HepG2 (cell line): ENCODE data around the gene CCNQ. TPM values are rescaled to one million over a fixed set of nuclear protein-coding genes. Genes with fewer than 3 reads are reported as not detected.
A peak's percentile ranks its signal among the peaks of the same experiment; 100 is the strongest.

Experiments
- HDAC2 ChIP-seq: sonication (generic); formaldehyde crosslinking; IDR thresholded peaks from 2 replicates; pipeline ENCODE4 v1.4.0; 2020; ENCODE audit warnings: missing genetic modification reagents
- HMGA1 ChIP-seq: sonication (generic); formaldehyde crosslinking; conservative IDR thresholded peaks from 2 replicates; pipeline ENCODE4 v1.4.0; 2020; ENCODE audit warnings: missing genetic modification reagents
- HNF4A ChIP-seq: sonication (generic); formaldehyde crosslinking; IDR thresholded peaks from 2 replicates; pipeline ENCODE4 v1.4.0; 2020; ENCODE audit warnings: missing genetic modification reagents
- KMT2B ChIP-seq: IDR thresholded peaks from 2 replicates; pipeline ENCODE4 v1.6.1; 2016; ENCODE audit warnings: missing genetic modification reagents, missing compliant biosample characterization
- NAIF1 ChIP-seq: sonication (generic); formaldehyde crosslinking; IDR thresholded peaks from 2 replicates; pipeline ENCODE4 v1.5.0; 2020; ENCODE audit warnings: mild to moderate bottlenecking, missing genetic modification reagents, borderline replicate concordance
- NFATC3 ChIP-seq: sonication (generic); formaldehyde crosslinking; IDR thresholded peaks from 2 replicates; pipeline ENCODE4 v1.5.1; 2020; ENCODE audit warnings: mild to moderate bottlenecking, missing genetic modification reagents
- NFYB ChIP-seq: sonication (generic); formaldehyde crosslinking; IDR thresholded peaks from 2 replicates; pipeline ENCODE4 v1.4.0; 2020; ENCODE audit warnings: missing genetic modification reagents
- NR2C2 ChIP-seq: sonication (generic); formaldehyde crosslinking; IDR thresholded peaks from 2 replicates; pipeline ENCODE4 v1.4.0; 2020; ENCODE audit warnings: missing genetic modification reagents, mild to moderate bottlenecking, moderate library complexity, borderline replicate concordance
- PAF1 ChIP-seq: IDR thresholded peaks from 2 replicates; pipeline ENCODE4 v1.6.1; 2016; ENCODE audit warnings: missing genetic modification reagents, missing compliant biosample characterization
- RFX1 ChIP-seq: fragments of 450-650 bp; IDR thresholded peaks from 2 replicates; pipeline ENCODE4 v1.6.1; 2017
- RXRA ChIP-seq: sonication (generic); formaldehyde crosslinking; IDR thresholded peaks from 2 replicates; pipeline ENCODE4 v1.5.1; 2020; ENCODE audit warnings: missing genetic modification reagents
- SMAD9 ChIP-seq: sonication (generic); formaldehyde crosslinking; IDR thresholded peaks from 2 replicates; pipeline ENCODE4 v1.5.1; 2020; ENCODE audit warnings: mild to moderate bottlenecking, missing genetic modification reagents
- SMC3 ChIP-seq: IDR thresholded peaks from 2 replicates; pipeline ENCODE4 v1.6.1; 2011; ENCODE audit warnings: low read length, improper control_type of control experiment
- SRSF1 ChIP-seq: fragments of 200-400 bp; formaldehyde crosslinking; optimal IDR thresholded peaks from 2 replicates; pipeline ENCODE3; 2017; ENCODE audit warnings: mild to moderate bottlenecking, low read depth, low read length, moderate library complexity
- SRSF4 ChIP-seq: fragments of 200-400 bp; formaldehyde crosslinking; IDR thresholded peaks from one replicate; pipeline ENCODE4 v1.6.1; 2018; ENCODE audit warnings: mild to moderate bottlenecking, low read depth, low read length, moderate library complexity; ENCODE audit not compliant: poor library complexity, severe bottlenecking
- TMF1 ChIP-seq: sonication (generic); formaldehyde crosslinking; IDR thresholded peaks from 2 replicates; pipeline ENCODE4 v1.8.1; 2022; ENCODE audit warnings: low read depth, missing genetic modification reagents
- ZFP36L2 ChIP-seq: sonication (generic); formaldehyde crosslinking; IDR thresholded peaks from 2 replicates; pipeline ENCODE4 v1.4.0; 2020; ENCODE audit warnings: missing genetic modification reagents
- ZIK1 ChIP-seq: sonication (generic); formaldehyde crosslinking; IDR thresholded peaks from 2 replicates; pipeline ENCODE4 v1.5.0; 2020; ENCODE audit warnings: mild to moderate bottlenecking, low read depth, missing genetic modification reagents, borderline replicate concordance
- ZKSCAN1 ChIP-seq: fragments of 150-350 bp; IDR thresholded peaks from 2 replicates; pipeline ENCODE4 v1.6.1; 2014; ENCODE audit warnings: low read length
- ZNF326 ChIP-seq: sonication (generic); formaldehyde crosslinking; IDR thresholded peaks from 2 replicates; pipeline ENCODE4 v1.4.0; 2020; ENCODE audit warnings: missing genetic modification reagents, borderline replicate concordance
- ZNF7 ChIP-seq: IDR thresholded peaks from 2 replicates; pipeline ENCODE4 v1.6.1; 2016; ENCODE audit warnings: missing biosample characterization, missing genetic modification reagents
- ZNF883 ChIP-seq: sonication (generic); formaldehyde crosslinking; IDR thresholded peaks from 2 replicates; pipeline ENCODE4 v1.5.1; 2020; ENCODE audit warnings: mild to moderate bottlenecking, missing genetic modification reagents; ENCODE audit errors: not compliant biosample characterization
- polyA plus RNA-seq, 8 experiments: library from polyadenylated mRNA; depleted of rRNA in 3 of 8; stranded (reverse) in 7 of 8; unstranded in 1 of 8; fragments of >200 nt; fragmentation: Illumina TruSeq in 4 of 8; extraction: Trizol in 4 of 8; gene quantifications; 2 replicates each; pipeline versions ENCODE4 v1.2.1 to v1.2.3, GENCODE V29; 2011 to 2016; ENCODE audit warnings: low read depth in 4 of 8, missing spikeins in 1 of 8, mixed read lengths in 1 of 8; ENCODE audit not compliant: insufficient read depth in 1 of 8
- total RNA-seq, 5 experiments: library from RNA; depleted of rRNA; stranded (reverse); fragments of >200 nt; fragmentation: Illumina TruSeq; extraction: Trizol; gene quantifications; 2 replicates each; pipeline ENCODE4 v1.2.3, GENCODE V29; 2016; ENCODE audit warnings: low read depth in 1 of 5
- TF ChIP-seq, protein P1 (sequence below): sonication (generic); formaldehyde crosslinking; IDR thresholded peaks from 2 replicates; pipeline ENCODE4 v1.4.0; 2020; ENCODE audit warnings: missing genetic modification reagents
- TF ChIP-seq, protein P2 (sequence below): sonication (generic); formaldehyde crosslinking; IDR thresholded peaks from 2 replicates; pipeline ENCODE4 v1.4.0; 2020; ENCODE audit warnings: mild to moderate bottlenecking, missing genetic modification reagents
- TF ChIP-seq, protein P3 (sequence below): sonication (generic); formaldehyde crosslinking; IDR thresholded peaks from 2 replicates; pipeline ENCODE4 v1.4.0; 2020; ENCODE audit warnings: missing genetic modification reagents
- TF ChIP-seq, protein P4 (sequence below): sonication (generic); formaldehyde crosslinking; IDR thresholded peaks from 2 replicates; pipeline ENCODE4 v1.5.0; 2020; ENCODE audit warnings: missing genetic modification reagents, mild to moderate bottlenecking, borderline replicate concordance

The CCNQ gene
- total and polyA plus RNA-seq, 2 of the 13 experiments (the other 11 are each of a cell fraction or from before 2014, with no cell fraction given) = 15.0 to 25.5 TPM

DNA sequence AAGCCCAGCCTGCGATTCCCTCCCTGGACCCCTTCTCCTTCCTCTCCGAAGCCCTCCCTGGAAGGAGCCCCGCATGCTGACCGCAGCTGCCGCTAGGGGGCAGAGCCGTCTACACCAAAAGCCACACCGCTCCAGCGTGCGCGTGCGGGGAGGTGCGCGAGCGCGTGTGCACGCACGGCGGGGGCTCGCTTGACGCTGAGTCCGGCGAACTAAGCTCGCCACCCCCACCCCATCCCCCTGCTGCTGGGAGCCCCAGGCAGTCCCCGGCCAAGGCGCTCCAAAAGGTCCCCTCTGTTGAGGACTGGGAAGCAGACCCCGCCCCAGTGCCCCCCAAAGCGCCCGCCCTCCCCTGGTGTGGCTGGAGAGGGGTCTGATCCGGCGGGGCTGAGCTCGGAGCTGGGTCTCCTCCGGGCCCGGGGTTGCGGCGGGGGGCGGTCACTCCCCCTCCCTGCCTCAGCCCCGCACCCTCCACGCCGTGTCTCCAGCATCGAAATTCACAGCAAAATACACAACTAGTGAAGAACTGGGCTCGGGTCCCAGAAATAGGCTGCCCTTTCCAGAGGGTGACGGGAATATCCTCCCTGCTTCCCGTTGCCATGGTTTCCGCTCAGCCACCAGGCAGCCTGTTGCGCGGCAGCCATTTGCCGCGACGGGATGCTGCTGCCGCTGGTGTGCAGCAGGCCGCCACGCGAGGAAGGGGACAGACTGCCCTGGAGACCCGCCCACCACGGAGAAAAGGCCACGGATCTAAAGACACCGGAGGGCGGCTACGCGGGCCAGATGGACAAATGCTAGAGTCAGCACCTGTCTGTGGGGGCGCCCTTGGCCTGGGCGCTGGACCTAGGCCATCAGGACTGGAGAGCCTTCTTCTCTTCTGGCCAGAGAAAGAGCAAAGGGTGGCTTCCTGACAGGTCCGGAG lies 11.2 kb upstream of the CCNQ start (continued):
- TF ChIP-seq, protein P1, sequence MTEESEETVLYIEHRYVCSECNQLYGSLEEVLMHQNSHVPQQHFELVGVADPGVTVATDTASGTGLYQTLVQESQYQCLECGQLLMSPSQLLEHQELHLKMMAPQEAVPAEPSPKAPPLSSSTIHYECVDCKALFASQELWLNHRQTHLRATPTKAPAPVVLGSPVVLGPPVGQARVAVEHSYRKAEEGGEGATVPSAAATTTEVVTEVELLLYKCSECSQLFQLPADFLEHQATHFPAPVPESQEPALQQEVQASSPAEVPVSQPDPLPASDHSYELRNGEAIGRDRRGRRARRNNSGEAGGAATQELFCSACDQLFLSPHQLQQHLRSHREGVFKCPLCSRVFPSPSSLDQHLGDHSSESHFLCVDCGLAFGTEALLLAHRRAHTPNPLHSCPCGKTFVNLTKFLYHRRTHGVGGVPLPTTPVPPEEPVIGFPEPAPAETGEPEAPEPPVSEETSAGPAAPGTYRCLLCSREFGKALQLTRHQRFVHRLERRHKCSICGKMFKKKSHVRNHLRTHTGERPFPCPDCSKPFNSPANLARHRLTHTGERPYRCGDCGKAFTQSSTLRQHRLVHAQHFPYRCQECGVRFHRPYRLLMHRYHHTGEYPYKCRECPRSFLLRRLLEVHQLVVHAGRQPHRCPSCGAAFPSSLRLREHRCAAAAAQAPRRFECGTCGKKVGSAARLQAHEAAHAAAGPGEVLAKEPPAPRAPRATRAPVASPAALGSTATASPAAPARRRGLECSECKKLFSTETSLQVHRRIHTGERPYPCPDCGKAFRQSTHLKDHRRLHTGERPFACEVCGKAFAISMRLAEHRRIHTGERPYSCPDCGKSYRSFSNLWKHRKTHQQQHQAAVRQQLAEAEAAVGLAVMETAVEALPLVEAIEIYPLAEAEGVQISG (CRISPR knock-in tag) = peak; percentile 46
- TF ChIP-seq ZFP36L2 (CRISPR knock-in tag) (no peak), NFYB (no peak), ZNF883 (no peak), SMAD9 (CRISPR knock-in tag) (no peak), NFATC3 (CRISPR knock-in tag) (no peak), PAF1 (CRISPR knock-in tag) (no peak), SRSF4 (no peak), HMGA1 (CRISPR knock-in tag) (no peak), NAIF1 (CRISPR knock-in tag) (no peak), ZNF326 (CRISPR knock-in tag) (no peak), ZIK1 (CRISPR knock-in tag) (no peak), ZNF7 (CRISPR knock-in tag) (no peak), ZKSCAN1 (no peak), RXRA (CRISPR knock-in tag) (0 out of 2 replicates have a peak, but pooled peaks have one; percentile 43), NR2C2 (CRISPR knock-in tag) (no peak), SMC3 (peak; percentile 38; the same call in 1 of the 2 replicates), KMT2B (no peak), RFX1 (peak; percentile 63), HNF4A (no peak), TMF1 (CRISPR knock-in tag) (no peak), HDAC2 (CRISPR knock-in tag) (peak; percentile 25; the same call in 1 of the 2 replicates), SRSF1 (no peak)
- TF ChIP-seq, protein P2, sequence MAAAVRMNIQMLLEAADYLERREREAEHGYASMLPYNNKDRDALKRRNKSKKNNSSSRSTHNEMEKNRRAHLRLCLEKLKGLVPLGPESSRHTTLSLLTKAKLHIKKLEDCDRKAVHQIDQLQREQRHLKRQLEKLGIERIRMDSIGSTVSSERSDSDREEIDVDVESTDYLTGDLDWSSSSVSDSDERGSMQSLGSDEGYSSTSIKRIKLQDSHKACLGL (CRISPR knock-in tag) = no peak; the same call in 1 of the 2 replicates
- TF ChIP-seq, protein P3, sequence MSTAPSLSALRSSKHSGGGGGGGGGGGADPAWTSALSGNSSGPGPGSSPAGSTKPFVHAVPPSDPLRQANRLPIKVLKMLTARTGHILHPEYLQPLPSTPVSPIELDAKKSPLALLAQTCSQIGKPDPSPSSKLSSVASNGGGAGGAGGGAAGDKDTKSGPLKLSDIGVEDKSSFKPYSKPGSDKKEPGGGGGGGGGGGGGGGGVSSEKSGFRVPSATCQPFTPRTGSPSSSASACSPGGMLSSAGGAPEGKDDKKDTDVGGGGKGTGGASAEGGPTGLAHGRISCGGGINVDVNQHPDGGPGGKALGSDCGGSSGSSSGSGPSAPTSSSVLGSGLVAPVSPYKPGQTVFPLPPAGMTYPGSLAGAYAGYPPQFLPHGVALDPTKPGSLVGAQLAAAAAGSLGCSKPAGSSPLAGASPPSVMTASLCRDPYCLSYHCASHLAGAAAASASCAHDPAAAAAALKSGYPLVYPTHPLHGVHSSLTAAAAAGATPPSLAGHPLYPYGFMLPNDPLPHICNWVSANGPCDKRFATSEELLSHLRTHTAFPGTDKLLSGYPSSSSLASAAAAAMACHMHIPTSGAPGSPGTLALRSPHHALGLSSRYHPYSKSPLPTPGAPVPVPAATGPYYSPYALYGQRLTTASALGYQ (CRISPR knock-in tag) = no peak
- TF ChIP-seq, protein P4, sequence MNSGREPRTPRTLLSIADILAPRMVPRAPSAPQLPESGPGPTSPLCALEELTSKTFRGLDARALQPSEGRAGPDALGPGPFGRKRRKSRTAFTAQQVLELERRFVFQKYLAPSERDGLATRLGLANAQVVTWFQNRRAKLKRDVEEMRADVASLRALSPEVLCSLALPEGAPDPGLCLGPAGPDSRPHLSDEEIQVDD (CRISPR knock-in tag) = no peak
